SU-DHL-6 (cell line): ENCODE data around the gene ATRNL1.
"Not testable (repeated sequence)": the region's sequence is repeated elsewhere in the genome, so short reads cannot be mapped to it uniquely, and the experiment has no call there.

Experiments
- H2AFZ ChIP-seq: fragments of 200-600 bp; sonication (generic); 2 replicates; pipeline ENCODE4 v1.6.1; 2014; ENCODE audit warnings: low read depth, mild to moderate bottlenecking, moderate library complexity, mixed read lengths, antibody characterized with exemption, low read length; ENCODE audit not compliant: severe bottlenecking
- H3F3A ChIP-seq: fragments of 200-600 bp; shearing (Covaris generic); 2 replicates; pipeline ENCODE4 v1.6.0; 2016; ENCODE audit warnings: antibody characterized with exemption, mild to moderate bottlenecking; ENCODE audit not compliant: insufficient read depth
- H3K27ac ChIP-seq: fragments of 200-600 bp; sonication (generic); 2 replicates; pipeline ENCODE4 v1.5.1; 2016; ENCODE audit warnings: low read depth, mild to moderate bottlenecking, low read length, moderate library complexity, mixed read lengths
- H3K27me3 ChIP-seq: fragments of 200-600 bp; sonication (generic), shearing (Covaris generic); 2 replicates; pipeline ENCODE4 v1.6.0; 2014; ENCODE audit warnings: mild to moderate bottlenecking, low read length
- H3K36me3 ChIP-seq: fragments of 200-600 bp; sonication (generic); 2 replicates; pipeline ENCODE4 v1.6.1; 2014; ENCODE audit warnings: mild to moderate bottlenecking, low read length, mixed read lengths
- H3K4me2 ChIP-seq: fragments of 300-600, 200-600 bp; shearing (Covaris generic), sonication (generic); 2 replicates; pipeline ENCODE4 v1.6.0; 2014; ENCODE audit warnings: low read length, low read depth, mild to moderate bottlenecking; ENCODE audit not compliant: poor library complexity, severe bottlenecking
- H3K4me3 ChIP-seq: fragments of 200-600 bp; sonication (generic); 2 replicates; pipeline ENCODE4 v1.5.1; 2014; ENCODE audit warnings: antibody characterized with exemption, low read length, mild to moderate bottlenecking, mixed read lengths; ENCODE audit not compliant: insufficient read depth, poor library complexity, severe bottlenecking
- H3K79me2 ChIP-seq: fragments of 200-600 bp; sonication (generic); 2 replicates; pipeline ENCODE4 v1.6.1; 2014; ENCODE audit warnings: mild to moderate bottlenecking, low read length, moderate library complexity; ENCODE audit not compliant: insufficient read depth
- H3K9ac ChIP-seq: fragments of 200-600 bp; sonication (generic); 2 replicates; pipeline ENCODE4 v1.7.0; 2014; ENCODE audit warnings: mild to moderate bottlenecking, low read length
- H3K9me2 ChIP-seq: fragments of 200-600 bp; sonication (generic); replicated peaks from 2 replicates; pipeline ENCODE4 v1.6.1; 2014; ENCODE audit warnings: low read length; ENCODE audit not compliant: insufficient read depth
- H3K9me3 ChIP-seq: fragments of 200-600 bp; sonication (generic); 2 replicates; pipeline ENCODE4 v1.6.1; 2014; ENCODE audit warnings: low read length, mixed read lengths; ENCODE audit not compliant: insufficient read depth
- H4K20me1 ChIP-seq: fragments of 200-600 bp; sonication (generic); 2 replicates; pipeline ENCODE4 v1.6.1; 2014; ENCODE audit warnings: low read depth, mild to moderate bottlenecking, antibody characterized with exemption, low read length, moderate library complexity, mixed read lengths
- CTCF ChIP-seq: fragments of 200-600 bp; sonication (generic); IDR thresholded peaks from one replicate; pipeline ENCODE4 v1.5.1; 2017; ENCODE audit warnings: antibody characterized with exemption, mild to moderate bottlenecking, low read length, moderate library complexity; ENCODE audit not compliant: insufficient read depth, poor library complexity, severe bottlenecking
- EZH2phosphoT487 ChIP-seq: fragments of 200-600 bp; sonication (generic), shearing (Covaris generic); conservative IDR thresholded peaks from 2 replicates; pipeline ENCODE4 v1.6.1; 2018; ENCODE audit warnings: mild to moderate bottlenecking, antibody characterized with exemption, low read length, moderate library complexity, mixed read lengths

Gene ATRNL1

GRCh38 chr10:115745943-115746342 lies 652.8 kb downstream of the ATRNL1 start:
- H3K4me3 ChIP-seq = no peak overlapping the region
- no peaks in the 10 kb centered on the region for H3K9me2 ChIP-seq
- no peak overlapping the region for H3K27ac ChIP-seq
- no peak for TF ChIP-seq CTCF
- no peak for TF ChIP-seq EZH2phosphoT487
- no peaks in the 10 kb centered on the region for H3K79me2 ChIP-seq
- no peaks in the 10 kb centered on the region for H3K36me3 ChIP-seq
- H3K4me2 ChIP-seq = no peak overlapping the region
- no peaks in the 10 kb centered on the region for H3K27me3 ChIP-seq
- H4K20me1 ChIP-seq = no peaks in the 10 kb centered on the region
- H3F3A ChIP-seq = no peaks in the 10 kb centered on the region
- no peaks in the 10 kb centered on the region for H3K9me3 ChIP-seq
- no peak overlapping the region for H3K9ac ChIP-seq
- no peak overlapping the region for H2AFZ ChIP-seq

DNA sequence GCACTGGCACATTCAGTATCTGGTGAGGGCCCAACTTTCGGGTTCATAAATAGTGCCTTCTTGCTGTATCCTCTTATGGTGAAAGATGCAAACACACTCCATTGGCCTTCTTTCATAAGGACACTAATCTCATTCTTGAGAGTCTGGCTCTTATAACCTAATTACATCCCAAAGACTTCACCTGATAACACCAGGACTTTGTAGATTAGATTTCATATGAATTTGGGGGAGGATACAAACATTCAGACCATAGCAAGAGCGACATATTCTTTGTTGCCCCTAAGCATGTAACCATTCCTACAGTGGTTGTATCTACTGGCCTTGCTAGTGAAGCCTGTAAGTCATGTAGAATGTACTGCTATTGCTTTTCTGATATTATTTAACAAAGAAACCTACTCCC lies 654.6 kb downstream of the ATRNL1 start:
- Histone ChIP-seq H3F3A (no peaks in the 10 kb centered on the region), H3K4me3 (no peak overlapping the region), H3K36me3 (no peaks in the 10 kb centered on the region), H3K4me2 (no peak overlapping the region), H3K9ac (no peak overlapping the region), H3K9me2 (no peaks in the 10 kb centered on the region), H3K79me2 (no peaks in the 10 kb centered on the region), H3K9me3 (no peaks in the 10 kb centered on the region), H3K27me3 (no peaks in the 10 kb centered on the region), H2AFZ (no peak overlapping the region), H4K20me1 (no peaks in the 10 kb centered on the region), H3K27ac (no peak overlapping the region)
- TF ChIP-seq EZH2phosphoT487 (no peak), CTCF (no peak)

DNA sequence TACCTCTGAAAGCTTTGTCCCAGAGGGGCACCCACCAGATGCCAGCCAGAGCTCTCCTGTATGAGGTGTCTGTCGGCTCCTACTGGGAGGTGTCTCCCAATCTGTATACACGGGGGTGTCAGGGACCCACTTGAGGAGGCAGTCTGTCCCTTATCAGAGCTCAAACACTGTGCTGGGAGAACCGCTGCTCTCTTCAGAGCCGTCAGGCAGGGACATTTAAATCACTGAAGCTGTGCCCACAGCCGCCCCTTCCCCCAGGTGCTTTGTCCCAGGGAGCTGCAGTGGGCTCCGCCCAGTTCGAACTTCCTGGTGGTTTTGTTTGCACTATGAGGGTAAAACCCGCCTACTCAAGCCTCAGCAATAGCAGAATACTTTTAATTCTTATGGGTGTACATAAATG lies 665.3 kb downstream of the ATRNL1 start:
- H3K9me3 ChIP-seq, H3K79me2 ChIP-seq, H3K36me3 ChIP-seq, H3K27ac ChIP-seq, H3K4me2 ChIP-seq, H3K9me2 ChIP-seq, H3K27me3 ChIP-seq, H2AFZ ChIP-seq, H3K4me3 ChIP-seq, H4K20me1 ChIP-seq, H3K9ac ChIP-seq, H3F3A ChIP-seq: not testable (repeated sequence)

GRCh38 chr10:115760131-115760530 lies 667.0 kb downstream of the ATRNL1 start:
- Histone ChIP-seq H3K79me2 (no peaks in the 10 kb centered on the region), H3K9me3 (no peaks in the 10 kb centered on the region), H2AFZ (no peak overlapping the region), H3K27me3 (no peaks in the 10 kb centered on the region), H3K36me3 (no peaks in the 10 kb centered on the region), H3K9ac (no peak overlapping the region), H3K9me2 (no peaks in the 10 kb centered on the region), H4K20me1 (no peaks in the 10 kb centered on the region), H3K4me2 (no peak overlapping the region), H3F3A (no peaks in the 10 kb centered on the region), H3K4me3 (no peak overlapping the region), H3K27ac (no peak overlapping the region)
- TF ChIP-seq CTCF (no peak), EZH2phosphoT487 (no peak)
